WERI-Rb-1 (cell line): Measurements from ENCODE around the gene UGT1A6.

Experiments
- DNase-seq: peaks from one replicate; pipeline ENCODE4 v3.0.0-alpha.2; 2020
- H3K27ac ChIP-seq: fragments of 250-450 bp; sonication (Bioruptor Pico); 2 replicates; pipeline ENCODE4 v1.5.1; 2020; ENCODE audit warnings: mild to moderate bottlenecking, moderate library complexity
- H3K27me3 ChIP-seq: fragments of 250-450 bp; sonication (Bioruptor Pico); 2 replicates; pipeline ENCODE4 v1.5.1; 2021; ENCODE audit warnings: mild to moderate bottlenecking, low read depth, moderate library complexity; ENCODE audit not compliant: insufficient read depth, severe bottlenecking
- H3K36me3 ChIP-seq: fragments of 250-450 bp; sonication (Bioruptor Pico); 2 replicates; pipeline ENCODE4 v1.5.1; 2020; ENCODE audit warnings: mild to moderate bottlenecking, moderate library complexity
- H3K4me3 ChIP-seq: 2 replicates; pipeline ENCODE4 v1.5.1; 2011; ENCODE audit warnings: low read depth, mild to moderate bottlenecking, control low read depth, low read length
- H3K9me3 ChIP-seq: fragments of 250-450 bp; sonication (Bioruptor Pico); 2 replicates; pipeline ENCODE4 v1.5.1; 2021; ENCODE audit warnings: mild to moderate bottlenecking, moderate library complexity; ENCODE audit not compliant: severe bottlenecking
- TF ChIP-seq, protein P1 (sequence below): IDR thresholded peaks from 2 replicates; pipeline ENCODE4 v1.5.1; 2011; ENCODE audit warnings: low read depth, mild to moderate bottlenecking, control low read depth, inconsistent platforms, low read length

UGT1A6 gene

DNA sequence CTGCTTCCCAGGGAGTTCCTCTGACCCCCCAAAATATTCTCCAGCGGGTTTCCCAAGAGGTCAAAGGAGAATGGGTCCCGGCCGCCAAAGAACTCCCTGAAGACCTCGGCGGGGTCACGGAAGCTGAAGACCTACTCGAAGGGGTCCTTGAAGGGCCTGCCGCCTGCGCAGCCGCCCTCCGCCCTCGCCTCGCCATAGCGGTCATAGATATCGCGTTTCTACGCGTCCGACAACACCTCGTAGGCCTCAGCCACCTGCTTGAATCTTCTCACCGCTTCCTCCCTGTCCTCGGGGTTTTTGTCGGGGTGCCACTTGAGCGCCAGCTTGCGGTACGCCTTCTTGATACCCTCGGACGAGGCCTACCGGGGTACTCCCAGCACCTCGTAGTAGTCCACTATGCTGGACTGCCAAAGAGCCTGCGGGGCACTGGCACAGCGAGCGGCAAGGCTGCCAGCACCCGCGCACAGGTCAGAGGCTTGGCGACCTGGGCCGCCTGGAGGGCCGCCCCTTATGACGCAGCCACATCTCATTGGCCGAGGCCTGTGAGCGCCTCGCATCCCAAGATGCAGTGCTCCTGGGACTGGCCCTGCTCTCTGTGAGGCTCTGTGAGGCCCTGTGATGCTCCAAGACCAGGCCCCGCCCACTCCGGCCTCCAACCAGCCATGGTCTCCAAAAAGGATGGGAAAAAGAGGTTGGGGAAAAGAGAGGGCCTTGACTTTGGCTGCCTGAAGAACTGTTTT is 62.4 kb downstream of the UGT1A6 start:
- no peak overlapping the region for H3K27ac ChIP-seq
- no peaks in the 10 kb centered on the region for H3K36me3 ChIP-seq
- peaks cover 23% of the 10 kb centered on the region for H3K9me3 ChIP-seq
- H3K4me3 ChIP-seq = no peak overlapping the region
- DNase-seq = no peak
- no peaks in the 10 kb centered on the region for H3K27me3 ChIP-seq
- TF ChIP-seq, protein P1, sequence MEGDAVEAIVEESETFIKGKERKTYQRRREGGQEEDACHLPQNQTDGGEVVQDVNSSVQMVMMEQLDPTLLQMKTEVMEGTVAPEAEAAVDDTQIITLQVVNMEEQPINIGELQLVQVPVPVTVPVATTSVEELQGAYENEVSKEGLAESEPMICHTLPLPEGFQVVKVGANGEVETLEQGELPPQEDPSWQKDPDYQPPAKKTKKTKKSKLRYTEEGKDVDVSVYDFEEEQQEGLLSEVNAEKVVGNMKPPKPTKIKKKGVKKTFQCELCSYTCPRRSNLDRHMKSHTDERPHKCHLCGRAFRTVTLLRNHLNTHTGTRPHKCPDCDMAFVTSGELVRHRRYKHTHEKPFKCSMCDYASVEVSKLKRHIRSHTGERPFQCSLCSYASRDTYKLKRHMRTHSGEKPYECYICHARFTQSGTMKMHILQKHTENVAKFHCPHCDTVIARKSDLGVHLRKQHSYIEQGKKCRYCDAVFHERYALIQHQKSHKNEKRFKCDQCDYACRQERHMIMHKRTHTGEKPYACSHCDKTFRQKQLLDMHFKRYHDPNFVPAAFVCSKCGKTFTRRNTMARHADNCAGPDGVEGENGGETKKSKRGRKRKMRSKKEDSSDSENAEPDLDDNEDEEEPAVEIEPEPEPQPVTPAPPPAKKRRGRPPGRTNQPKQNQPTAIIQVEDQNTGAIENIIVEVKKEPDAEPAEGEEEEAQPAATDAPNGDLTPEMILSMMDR = no peak

DNA sequence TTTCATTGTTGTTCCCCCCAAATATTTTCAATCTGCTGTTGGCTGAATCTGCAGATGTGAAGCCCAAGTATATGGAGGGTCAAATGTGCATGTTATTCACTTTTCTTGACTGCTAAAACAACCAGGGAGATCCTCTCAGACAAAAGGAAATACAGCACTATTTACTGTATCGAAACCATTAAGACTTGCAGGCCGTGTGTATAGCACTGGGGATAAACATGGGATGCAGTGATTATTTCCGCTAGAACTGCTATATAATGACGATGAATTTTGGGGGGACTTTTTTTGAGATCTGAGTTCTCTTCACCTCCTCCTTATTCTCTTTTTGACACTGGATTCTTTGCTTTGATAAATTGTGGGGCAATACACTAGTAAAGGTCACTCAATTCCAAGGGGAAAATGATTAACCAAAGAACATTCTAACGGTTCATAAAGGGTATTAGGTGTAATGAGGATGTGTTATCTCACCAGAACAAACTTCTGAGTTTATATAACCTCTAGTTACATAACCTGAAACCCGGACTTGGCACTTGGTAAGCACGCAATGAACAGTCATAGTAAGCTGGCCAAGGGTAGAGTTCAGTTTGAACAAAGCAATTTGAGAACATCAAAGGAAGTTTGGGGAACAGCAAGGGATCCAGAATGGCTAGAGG is 63.9 kb downstream of the UGT1A6 start:
- Histone ChIP-seq H3K27me3 (no peaks in the 10 kb centered on the region), H3K9me3 (peaks cover 8% of the 10 kb centered on the region), H3K36me3 (no peaks in the 10 kb centered on the region), H3K27ac (no peak overlapping the region), H3K4me3 (no peak overlapping the region)
- TF ChIP-seq, protein P1 = no peak
- DNase-seq = no peak

DNA sequence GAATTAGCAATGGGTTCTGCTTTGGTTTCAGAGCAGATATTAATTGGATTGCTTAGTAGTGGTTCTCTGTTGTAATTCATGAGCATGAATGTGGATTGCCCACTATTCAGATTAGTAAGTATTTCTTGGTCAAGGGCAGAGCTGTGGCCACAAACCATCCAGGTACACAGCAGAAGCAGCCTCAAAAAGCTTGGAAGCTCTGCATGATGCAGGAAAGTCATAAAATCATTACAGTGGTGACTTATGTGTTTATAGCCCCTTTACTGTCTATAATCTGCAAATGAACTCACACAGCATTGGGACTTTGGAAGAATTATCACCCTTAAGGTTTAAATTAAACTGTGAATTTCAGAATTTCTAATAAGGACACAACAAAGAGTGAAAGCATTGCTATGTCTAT is 65.5 kb downstream of the UGT1A6 start:
- no peak overlapping the region for H3K27ac ChIP-seq
- no peaks in the 10 kb centered on the region for H3K9me3 ChIP-seq
- no peaks in the 10 kb centered on the region for H3K27me3 ChIP-seq
- TF ChIP-seq, protein P1 = no peak
- no peaks in the 10 kb centered on the region for H3K36me3 ChIP-seq
- DNase-seq = no peak
- no peak overlapping the region for H3K4me3 ChIP-seq

DNA sequence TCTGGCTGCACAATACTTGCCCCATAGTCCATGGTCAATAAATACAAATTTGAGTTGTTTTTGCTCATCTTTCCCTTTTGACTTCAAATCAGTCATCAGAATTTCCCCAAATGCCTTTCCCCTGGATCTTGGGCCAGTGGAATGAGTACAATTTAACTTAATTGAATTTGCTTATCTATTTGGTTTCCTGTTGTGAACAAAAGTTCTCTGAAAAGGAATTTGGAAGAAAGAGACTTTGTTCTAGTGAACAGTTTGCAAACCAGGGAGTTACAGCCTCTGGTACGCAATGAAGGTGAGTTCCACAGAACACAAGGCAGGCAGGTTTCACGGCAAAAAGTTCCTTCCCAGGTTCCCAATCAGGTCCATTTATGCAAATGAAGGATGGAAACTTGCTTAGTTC is 66.2 kb downstream of the UGT1A6 start:
- TF ChIP-seq, protein P1 = no peak
- Histone ChIP-seq H3K4me3 (no peak overlapping the region), H3K27me3 (no peaks in the 10 kb centered on the region), H3K27ac (no peak overlapping the region), H3K36me3 (no peaks in the 10 kb centered on the region), H3K9me3 (no peaks in the 10 kb centered on the region)
- no peak for DNase-seq

DNA sequence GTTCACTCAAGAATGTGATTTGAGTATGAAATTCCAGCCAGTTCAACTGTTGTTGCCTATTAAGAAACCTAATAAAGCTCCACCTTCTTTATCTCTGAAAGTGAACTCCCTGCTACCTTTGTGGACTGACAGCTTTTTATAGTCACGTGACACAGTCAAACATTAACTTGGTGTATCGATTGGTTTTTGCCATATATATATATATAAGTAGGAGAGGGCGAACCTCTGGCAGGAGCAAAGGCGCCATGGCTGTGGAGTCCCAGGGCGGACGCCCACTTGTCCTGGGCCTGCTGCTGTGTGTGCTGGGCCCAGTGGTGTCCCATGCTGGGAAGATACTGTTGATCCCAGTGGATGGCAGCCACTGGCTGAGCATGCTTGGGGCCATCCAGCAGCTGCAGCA is 67.4 kb downstream of the UGT1A6 start, which contains the start of gene UGT1A1:
UGT1A1 (plus strand) TSS at position 228 of the 400 bp plus-strand sequence; CDS start at position 246, 18 bp downstream.
- Histone ChIP-seq H3K9me3 (no peaks in the 10 kb centered on the region), H3K27ac (no peak within 1 kb of the TSS), H3K4me3 (no peak within 1 kb of the TSS), H3K36me3 (no peaks in the 10 kb centered on the region), H3K27me3 (no peaks in the 10 kb centered on the region)
- no peak for DNase-seq
- TF ChIP-seq, protein P1 = no peak
